ENCODE measurements around the gene IFI44.

The IFI44 gene

DNA sequence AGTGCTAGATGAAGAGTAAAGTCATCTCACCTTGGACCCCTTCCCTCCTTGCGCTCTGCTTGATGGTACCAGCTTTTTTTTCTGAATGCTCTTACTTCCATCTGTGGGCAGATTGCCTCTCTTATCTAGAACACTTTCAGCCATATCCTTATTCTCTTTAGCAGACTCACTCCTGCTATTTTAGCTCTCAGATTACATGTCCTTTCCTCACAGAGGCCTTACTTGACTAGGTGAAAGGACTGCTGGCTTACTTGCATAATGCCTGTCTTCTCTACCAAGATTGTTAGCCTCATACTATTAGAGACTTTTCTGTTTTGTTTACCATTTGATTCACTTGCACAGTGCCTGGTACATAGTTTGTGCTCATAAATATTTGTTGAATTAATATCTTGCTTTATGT, 9.3 kb downstream of the IFI44 start:
- no peak for DNase-seq

DNA sequence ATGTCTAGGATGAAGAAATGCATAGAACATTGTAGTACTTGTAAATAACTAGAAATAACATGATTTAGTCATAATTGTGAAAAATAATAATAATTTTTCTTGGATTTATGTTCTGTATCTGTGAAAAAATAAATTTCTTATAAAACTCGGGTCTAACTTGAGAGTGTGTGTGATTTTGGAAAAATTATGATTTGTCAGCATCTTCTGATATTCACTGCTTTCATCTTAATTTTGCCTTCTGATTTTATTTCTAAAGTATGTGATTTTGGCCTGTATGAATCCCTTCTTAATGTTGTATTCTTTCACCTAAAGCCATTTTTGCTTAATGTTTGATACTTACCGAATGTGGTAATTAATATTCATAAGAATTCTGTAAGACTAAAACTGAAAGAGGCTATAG, 14.3 kb downstream of the IFI44 start:
- DNase-seq: no peak

DNA sequence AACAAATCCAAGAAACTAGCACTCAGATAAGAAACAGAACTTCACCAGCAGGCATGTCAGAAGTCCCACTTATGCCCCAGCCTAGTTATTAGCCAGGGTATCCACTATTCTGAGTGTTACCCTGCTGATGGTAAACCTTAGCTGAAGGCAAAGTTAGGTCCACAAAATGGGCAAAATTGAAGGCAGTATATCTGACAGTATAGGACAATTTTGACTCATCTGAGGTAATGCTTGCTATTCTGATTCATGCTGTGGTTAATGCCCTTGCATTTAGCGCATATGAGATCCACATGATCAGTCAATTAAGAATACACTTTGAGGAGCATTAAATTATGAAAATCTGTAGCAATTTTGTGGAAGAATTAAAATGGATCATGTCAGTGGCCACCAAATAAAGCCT, 15.1 kb downstream of the IFI44 start:
- no peak for DNase-seq

DNA sequence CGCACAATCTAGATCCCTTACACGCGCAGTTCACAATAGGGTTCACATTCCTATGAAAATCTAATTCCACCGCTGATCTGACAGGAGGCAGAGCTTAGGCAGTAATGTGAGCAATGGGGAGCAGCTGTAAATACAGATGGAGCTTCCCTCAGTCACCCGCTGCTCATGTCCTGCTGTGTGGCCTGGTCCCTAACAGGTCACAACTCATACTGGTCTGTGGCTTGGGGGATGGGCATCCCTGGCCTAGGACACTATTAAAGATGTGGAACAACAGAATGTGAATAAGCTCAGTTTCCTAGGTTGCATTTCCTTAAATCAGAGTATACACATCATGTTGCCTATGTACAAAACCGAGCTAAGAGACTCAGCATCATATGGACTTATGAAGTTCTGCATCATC, 16.2 kb downstream of the IFI44 start:
- DNase-seq: no peak

DNA sequence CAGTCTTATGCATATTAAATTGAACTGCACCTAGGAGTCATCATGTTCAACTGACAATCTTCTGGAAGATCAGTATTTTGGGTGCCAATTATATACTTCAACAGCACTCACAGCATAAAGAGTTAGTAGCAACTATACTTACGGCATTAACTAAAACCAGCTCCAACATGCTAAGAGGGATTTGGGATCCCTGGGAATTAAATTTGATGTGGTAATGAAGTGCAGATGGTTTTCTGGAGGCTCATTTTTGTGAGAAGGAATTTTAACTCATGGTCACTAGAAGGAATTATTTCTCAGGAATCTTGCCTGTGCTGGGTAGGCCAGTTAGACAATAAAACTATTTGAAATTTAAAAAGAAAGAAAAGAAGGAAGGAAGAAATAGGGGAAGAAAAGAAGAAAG, 18.3 kb downstream of the IFI44 start:
- no peak for DNase-seq

DNA sequence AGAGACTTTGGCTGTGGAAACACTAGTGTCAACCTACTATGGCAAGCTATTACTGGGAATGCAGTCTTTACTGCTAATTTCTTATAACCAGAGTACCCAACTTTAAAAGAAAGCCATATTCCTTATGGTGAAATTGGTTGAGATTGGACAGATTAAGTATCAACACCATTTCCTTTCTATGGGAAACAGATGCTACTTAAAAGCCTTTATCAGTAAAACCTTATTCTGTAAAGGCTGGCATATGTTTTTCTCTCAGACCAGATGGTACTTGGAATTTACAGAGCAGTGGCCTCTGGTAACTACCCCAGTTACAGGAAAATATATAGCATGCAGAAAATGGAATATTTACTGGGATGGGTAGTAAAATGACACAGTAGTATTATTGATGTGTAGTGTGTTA, 18.8 kb downstream of the IFI44 start:
- no peak for DNase-seq

DNA sequence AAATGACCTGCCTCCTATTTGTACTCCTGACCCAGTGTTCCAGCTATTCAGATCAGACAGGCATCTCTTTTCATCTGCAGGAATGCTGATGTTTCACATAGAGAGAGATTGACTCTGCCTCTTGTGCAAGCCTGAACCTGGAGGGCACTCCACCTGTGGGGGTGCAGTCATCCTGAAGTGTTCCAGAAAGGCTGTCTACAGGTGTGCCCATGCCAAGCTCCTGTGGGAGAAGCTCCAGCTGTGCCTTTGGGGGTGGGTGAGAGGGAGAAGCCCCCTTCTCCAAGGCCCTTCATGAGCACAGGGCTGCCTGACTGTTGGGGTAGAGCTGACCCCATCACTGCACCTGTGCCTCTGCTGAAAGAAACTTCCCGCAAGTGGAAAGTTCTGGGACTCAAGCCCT, 22.8 kb downstream of the IFI44 start:
- no peak for DNase-seq

DNA sequence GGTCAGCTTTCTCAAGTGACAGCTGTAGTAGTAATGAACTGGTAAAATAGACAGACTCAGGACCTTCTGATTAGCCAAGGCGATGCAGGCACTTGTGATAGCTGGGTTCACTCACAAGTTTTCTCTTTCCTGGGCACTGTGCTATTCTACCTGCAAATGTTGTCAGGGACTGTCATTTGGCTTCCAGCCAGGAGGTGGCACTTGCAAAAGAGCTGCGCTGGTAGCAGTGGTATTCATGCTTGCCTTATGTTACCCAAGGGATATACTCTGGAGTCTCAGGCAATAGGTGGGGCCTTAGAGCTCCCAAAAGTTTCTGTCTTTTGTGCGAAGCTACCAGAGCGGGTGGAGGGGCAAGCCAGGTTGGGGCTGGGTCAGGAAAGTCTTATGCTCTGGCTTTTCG, 23.5 kb downstream of the IFI44 start:
- DNase-seq: no peak

DNA sequence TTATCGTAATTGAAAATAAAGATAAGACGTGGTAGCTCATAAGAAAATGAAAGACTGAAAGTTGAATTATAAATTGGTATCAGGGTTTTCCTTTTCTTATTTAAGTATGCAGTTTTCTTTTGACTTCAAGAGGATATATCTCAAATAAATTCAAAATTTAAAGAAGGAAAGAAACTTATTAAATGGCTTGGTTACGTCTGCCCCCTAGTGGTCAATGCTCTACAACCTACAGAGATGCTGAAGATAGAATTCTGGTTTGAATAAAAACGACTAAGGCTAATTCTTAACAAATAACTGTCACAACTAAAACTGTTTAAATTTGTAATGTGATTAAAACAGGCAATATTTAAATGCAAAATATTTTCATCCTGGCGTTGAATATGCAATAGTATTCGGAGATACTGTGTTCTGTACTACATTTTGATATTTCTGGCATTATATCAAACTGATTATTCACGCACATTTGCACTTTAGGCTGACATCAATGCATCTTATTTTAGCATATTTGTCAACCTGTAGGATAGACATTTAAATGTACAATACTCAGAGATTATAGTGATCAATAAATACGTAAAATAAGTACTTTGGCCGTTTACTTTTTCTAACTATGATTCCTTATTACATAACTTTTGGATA, 26.8 kb downstream of the IFI44 start:
- no peak for DNase-seq

DNA sequence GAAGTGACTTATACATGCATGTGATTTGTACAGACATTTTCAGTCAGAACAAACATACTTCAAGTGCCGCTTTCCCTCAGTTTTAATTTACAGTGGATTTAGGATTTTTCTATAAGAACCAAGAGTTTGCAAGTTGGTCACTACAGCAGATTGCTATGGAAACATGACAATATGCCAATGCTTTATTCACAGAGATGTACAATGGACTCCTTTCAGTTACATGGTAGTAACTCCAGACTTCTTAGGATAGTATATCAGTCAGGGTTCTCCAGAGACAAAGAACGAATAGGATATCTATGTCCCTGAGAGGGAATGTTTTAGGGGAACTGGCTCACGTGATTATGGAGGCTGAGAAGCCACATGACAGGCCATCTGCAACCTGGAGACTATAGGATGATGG, 27.4 kb downstream of the IFI44 start:
- DNase-seq: no peak

DNA sequence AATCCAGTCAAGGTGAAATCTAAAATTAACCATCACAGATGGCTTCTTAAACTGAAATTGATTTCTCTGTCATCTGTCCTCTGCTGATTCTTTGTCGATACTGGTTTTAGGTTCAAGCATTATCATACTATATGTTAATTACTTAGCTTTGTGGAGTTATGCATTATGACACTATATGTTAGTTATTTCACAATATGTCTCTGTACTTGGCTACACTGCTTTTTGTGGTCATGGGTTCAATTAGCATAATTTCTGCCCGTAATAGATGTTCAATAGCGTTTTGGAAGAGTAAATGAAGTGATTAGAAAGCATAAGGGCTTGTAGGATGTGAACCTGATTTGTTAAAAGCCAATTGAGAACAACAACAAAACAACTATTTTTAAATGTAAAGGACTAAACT, 28.2 kb downstream of the IFI44 start:
- DNase-seq: no peak

DNA sequence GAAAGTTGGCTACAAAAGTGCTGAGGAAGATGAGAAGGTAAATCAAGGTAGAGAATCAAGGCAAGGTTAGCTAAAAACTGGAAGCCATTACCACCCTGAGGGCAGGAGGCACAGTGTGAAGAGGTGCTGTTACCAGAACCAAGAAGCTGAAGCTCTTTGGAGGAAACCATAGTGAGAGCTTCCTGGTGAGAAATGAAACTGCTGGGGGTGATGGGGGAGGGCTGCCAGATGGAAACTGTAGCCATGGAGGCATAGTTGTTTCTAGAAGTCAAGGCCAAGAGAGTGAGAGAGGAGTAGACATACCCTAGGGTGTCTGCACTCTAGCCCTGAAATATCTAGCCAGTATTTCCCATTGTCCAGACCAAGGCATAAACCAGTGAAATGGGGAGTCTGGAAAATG, 28.7 kb downstream of the IFI44 start:
- DNase-seq: no peak

DNA sequence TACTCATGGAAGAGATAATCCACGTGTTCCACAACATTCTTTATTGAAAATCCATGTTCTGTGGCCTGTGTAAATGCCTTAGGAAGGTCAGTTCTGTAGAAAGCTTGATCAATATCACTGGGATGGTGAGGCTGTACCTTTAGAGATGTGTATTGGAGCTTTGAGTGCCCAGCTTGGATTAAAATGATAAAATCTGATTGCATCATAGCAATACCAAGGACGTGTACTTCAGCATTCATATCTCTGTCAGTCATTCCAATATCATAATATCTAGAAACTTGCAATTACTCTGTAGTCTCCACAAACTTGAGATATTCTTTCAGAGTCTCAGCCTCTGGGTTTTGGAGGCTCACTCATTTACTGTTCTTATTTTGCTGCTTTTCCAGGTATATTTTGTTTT, 31.6 kb downstream of the IFI44 start:
- DNase-seq: no peak

DNA sequence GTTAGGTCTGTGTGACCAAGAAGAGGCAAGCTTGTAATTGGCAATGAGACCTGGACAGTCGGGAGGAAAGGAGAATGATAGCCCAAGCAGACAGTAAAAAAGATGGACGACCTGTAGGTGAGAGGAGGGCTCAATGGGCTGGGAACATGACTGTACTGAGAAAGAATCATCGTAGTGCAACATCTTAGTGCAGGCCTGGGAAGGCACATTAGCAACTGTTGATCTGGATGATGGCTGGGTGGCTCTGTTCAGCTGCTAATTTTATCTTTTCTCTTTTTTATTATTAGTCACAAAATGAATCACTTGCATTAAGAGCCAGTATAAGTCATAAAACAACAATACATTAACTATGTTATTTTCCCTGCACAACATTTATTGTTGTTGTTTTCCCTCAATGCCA, 32.9 kb downstream of the IFI44 start:
- no peak for DNase-seq

DNA sequence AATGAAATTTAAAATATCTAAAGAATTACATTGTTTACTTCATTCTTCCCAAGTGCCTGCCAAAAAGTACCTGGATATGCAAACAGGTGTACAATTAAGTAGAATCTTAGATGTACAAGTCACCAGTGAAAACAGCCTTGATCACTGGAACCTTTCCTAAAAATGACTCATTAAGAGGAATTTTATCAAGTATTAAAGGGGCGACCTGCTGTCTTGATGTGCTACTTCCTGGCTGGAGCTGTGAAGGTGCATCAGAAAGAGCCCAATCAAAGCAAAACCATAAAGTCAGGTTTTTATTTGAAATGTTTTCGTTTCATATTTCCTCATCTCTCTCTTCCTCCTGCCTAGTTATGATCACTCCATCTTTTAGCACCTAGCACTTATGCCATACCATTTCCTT, 33.4 kb downstream of the IFI44 start:
- DNase-seq: no peak

DNA sequence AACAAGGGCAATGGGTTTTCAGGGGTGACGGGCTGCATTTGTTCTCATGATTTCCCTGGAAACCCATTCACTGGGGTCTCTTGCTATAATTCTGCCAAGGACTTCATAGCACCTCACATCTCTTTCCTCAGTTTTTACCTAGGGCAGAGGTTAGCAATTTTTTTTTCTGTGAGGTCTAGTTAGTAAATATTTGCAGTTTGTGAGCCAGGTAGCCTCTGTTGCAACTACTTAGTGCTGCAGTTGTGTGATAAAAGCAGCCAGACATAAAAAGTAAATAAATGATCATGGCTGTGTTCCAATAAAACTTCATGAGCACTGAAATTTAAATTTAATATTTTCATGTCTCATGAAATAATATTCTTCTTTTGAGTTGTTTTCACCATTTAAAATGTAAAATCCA, 37.7 kb downstream of the IFI44 start:
- DNase-seq: no peak

DNA sequence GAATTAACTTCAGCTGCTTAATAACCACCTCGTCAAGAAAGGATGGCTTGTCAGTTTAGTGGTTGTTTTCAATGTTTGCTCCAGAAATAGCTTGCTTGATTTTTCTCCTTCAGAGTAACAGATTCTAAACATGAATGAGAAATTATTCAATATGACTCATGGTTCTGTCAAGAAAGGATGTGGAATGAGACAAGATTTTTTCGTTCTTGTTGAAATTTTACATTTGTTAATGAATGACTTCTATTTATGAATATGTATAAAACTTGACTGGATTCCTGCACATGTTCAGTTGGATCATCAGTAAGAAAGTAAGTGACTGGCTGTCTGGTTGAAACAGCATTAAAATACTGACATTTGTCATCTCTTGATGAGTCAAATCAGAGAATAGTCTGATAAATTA, 38.3 kb downstream of the IFI44 start:
- DNase-seq: no peak

DNA sequence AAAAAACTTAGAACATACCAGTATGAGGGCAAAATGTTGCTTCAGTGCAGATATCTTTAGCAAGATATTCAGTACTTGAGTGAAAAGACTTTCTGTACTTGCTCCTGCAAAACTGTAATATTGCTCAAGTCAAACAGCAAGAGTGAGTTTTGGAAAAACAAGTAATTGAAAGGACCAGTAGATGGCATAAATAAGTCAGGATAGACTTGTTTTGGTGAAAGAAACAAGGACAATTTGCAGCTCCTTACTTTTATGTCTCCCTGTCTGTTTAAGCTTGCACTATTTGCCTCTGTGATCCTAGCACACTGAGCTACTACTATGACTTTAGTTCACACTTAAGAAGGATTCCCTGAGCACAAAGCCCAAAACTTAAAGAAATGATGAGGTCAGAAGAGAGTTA, 39.1 kb downstream of the IFI44 start:
- DNase-seq: no peak

DNA sequence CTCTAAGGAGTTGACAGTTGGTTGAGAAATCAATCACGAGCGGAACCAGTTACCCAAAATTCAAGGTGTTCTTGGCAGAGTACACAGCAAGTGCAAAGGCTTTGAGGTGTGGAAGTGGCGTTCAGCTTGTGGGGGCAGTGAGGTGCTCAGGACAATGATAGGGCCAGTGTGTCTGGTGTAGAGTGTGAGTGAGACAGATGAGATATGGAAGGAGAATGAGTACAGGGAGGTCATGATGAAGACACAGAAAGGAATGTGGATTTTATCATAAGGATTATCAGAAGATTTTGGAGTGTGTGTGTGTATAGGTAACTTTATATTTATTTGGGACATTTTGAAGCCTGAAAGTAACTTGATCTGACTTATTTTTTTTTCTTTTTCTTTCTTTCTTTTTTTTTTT, 40.9 kb downstream of the IFI44 start:
- no peak for DNase-seq

DNA sequence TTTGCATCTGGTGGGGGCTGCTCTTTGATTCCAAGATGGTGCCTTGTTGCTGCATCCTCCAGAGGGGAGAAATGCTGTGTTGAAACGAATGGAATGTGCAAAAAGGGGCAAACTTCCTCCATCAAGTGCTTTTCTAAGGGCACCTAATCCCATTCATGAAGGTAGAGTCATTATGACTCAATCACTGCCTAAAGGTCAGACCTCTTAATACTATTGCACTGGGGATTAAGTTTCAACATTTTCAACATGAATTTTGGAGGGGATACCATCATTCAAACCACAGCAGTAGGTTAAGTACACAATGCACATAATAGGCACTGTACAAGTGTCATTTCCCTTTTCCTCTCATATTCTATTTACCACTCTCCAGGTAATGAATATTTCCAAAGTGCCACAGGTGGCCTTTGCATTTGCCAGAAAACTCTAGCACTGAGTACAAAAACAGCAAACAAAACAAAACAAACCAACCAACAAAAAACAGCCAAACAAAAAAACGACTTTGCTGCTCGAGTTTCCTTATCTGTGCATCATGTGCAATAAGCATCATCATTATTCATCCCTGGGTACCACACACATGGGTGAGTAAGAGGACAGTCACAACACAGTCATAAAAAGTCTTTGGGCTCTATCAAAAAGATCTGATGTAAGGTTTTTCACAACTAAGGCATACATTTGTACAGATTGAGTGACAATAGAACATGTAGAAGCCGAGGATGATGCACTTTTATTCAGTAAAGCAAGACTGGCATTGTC, 42.5 kb downstream of the IFI44 start:
- no peak for DNase-seq

DNA sequence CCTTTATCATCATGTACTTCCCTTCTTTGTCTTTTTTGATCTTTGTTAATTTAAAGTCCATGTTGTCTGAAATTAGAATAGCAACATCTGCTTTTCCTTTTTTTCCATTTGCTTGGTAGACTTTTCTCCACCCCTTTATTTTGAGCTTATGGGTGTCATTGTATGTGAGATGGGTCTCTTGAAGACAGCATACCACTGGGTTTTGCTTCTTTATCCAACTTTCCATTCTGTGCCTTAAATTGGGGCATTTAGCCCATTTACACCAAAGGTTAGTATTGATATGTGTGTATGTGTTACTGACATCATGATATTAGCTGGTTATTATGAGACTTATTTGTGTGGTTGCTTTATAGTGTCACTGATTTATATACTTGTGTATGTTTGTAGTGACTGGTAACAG, 50.2 kb downstream of the IFI44 start:
- no peak for DNase-seq

DNA sequence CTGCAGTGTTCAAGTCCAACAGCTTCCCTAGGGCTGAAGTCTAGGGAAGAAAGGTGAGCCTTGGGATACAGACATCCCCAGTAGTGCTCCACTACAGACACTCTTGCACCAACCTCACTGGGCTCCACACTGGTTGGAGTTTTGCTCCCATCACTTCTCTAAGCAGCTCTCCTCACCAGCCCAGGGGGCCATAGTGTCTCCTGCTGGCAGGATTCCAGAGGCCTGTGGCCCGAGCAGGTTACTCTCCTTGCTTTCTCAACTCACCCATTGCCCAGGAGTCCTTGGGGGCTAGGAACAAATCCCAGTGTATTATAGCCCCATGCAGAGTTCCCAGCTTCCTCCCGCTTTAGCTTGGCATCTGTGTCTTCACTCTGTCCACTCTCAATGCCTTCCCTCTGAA, 52.8 kb downstream of the IFI44 start:
- no peak for DNase-seq

DNA sequence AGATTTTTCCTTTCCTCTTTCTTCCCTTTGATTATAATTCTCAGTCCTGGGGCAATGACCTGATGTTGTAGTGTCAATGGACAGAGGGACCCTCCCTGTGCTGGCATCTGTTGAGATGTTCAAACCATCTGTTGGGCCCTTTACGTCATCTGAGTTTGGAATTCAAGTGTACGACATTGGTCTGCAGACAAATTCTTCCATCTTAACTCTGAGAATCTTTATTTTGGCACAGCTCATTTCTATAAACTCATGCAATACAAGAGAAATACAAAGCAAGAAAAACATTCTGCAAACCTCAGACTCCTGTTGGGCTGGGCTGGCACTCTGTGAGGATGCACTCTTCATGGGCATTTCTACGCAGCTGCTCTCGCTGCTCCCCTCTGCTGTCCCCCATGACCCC, 54.2 kb downstream of the IFI44 start:
- no peak for DNase-seq

DNA sequence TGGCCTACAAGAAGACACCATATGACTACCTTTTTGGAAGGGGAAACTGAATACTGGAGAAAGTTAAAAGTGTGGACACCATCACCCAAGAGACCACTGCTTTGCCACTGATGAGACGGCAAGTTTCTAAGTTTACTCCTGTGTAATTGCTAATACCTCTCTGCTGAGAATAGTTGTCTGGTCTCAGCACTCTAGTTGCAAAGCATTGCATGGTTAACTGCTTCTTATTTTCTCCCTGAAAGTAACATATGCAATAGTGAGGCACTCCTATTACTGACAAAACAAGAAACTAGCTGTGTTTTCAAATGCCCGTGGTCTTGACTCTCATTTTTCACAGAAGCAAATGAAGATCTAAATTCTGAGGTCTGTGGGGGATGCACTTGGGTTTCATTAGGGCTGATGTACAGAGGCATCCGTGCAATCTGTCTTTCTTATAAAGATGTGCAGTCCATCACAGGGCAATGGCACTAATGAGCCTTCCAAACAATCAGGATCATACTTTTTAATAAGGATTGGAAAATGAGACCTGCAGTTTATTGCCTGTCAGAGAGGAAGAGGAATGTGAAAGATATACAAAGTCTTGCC, 62.9 kb downstream of the IFI44 start:
- DNase-seq: no peak

DNA sequence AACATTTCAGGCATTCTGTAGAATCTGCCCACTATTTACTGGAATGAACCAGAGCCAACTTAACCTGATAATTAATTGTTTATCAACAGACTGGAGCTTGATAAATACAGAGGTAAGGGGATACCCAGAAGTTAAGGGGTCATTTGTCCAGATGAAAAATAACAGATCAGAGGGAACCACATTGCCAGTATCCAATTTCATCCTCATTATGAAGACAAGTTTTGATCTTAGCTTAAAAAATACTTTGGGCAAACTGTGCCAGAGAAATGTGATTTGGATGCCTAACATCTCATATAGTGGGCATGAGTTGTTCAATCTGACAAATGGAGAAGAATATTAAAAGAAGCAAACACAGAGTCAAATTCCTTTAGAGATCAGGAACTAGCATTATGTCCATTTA, 63.7 kb downstream of the IFI44 start:
- no peak for DNase-seq
